GM23338 (cell line): Measurements from ENCODE around the gene TFAP2A. TPM values are rescaled to one million over a fixed set of nuclear protein-coding genes. Genes with fewer than 3 reads are reported as not detected.

Source experiments
- ATAC-seq: fragments of 200-7000 bp; cut with Tn5 transposase; 3 replicates; pipeline ENCODE4 v1.9.1; 2020
- DNase-seq: peaks from one replicate; pipeline ENCODE4 v3.0.0-alpha.2; 2015; ENCODE audit warnings: low spot score
- H2AFZ ChIP-seq: fragments of 200-600 bp; sonication (generic); 2 replicates; pipeline ENCODE4 v1.8.0; 2016; ENCODE audit warnings: antibody characterized with exemption, mild to moderate bottlenecking, moderate library complexity
- H3F3A ChIP-seq: fragments of 200-600 bp; sonication (generic); replicated peaks from 2 replicates; pipeline ENCODE4 v1.8.0; 2017; ENCODE audit warnings: antibody characterized with exemption, mixed run types, low read depth
- H3K27ac ChIP-seq: fragments of 200-600 bp; sonication (generic); 2 replicates; pipeline ENCODE4 v1.6.1; 2016; ENCODE audit warnings: low read depth
- H3K27me3 ChIP-seq: fragments of 200-600 bp; sonication (generic); 2 replicates; pipeline ENCODE4 v1.8.0; 2016; ENCODE audit warnings: mild to moderate bottlenecking, mixed run types, moderate library complexity; ENCODE audit not compliant: insufficient read depth
- H3K36me3 ChIP-seq: fragments of 200-600 bp; sonication (generic); 2 replicates; pipeline ENCODE4 v1.8.0; 2016; ENCODE audit warnings: mild to moderate bottlenecking; ENCODE audit not compliant: insufficient read depth
- H3K4me1 ChIP-seq: fragments of 200-600 bp; sonication (generic); 2 replicates; pipeline ENCODE4 v1.8.0; 2016; ENCODE audit warnings: mild to moderate bottlenecking, moderate library complexity; ENCODE audit not compliant: insufficient read depth
- H3K4me2 ChIP-seq: fragments of 200-600 bp; sonication (generic); 2 replicates; pipeline ENCODE4 v1.7.1; 2017; ENCODE audit warnings: mixed run types
- H3K4me3 ChIP-seq: fragments of 200-600 bp; sonication (generic); 2 replicates; pipeline ENCODE4 v1.6.1; 2016; ENCODE audit warnings: mixed run types
- H3K79me2 ChIP-seq: fragments of 200-600 bp; sonication (generic); replicated peaks from 2 replicates; pipeline ENCODE4 v1.8.0; 2017; ENCODE audit warnings: mild to moderate bottlenecking; ENCODE audit not compliant: insufficient read depth
- H3K9me2 ChIP-seq: fragments of 200-600 bp; sonication (generic); 2 replicates; pipeline ENCODE4 v1.8.0; 2017; ENCODE audit not compliant: insufficient read depth
- H4K20me1 ChIP-seq: fragments of 200-600 bp; sonication (generic); replicated peaks from 2 replicates; pipeline ENCODE4 v1.8.0; 2017; ENCODE audit warnings: mild to moderate bottlenecking; ENCODE audit not compliant: insufficient read depth
- H3K27ac Mint-ChIP-seq: 2 replicates; pipeline ENCODE4 v1.8.0; 2020; ENCODE audit warnings: inconsistent platforms, mild to moderate bottlenecking, moderate library complexity, mixed read lengths
- H3K27me3 Mint-ChIP-seq: 3 replicates; pipeline ENCODE4 v1.8.0; 2022; ENCODE audit warnings: low read depth, mild to moderate bottlenecking, moderate library complexity, mixed read lengths, inconsistent platforms; ENCODE audit not compliant: insufficient read depth, poor library complexity
- H3K36me3 Mint-ChIP-seq: 3 replicates; pipeline ENCODE4 v1.8.0; 2021; ENCODE audit warnings: low read depth, mild to moderate bottlenecking, inconsistent platforms, moderate library complexity, mixed read lengths
- H3K4me1 Mint-ChIP-seq: 3 replicates; pipeline ENCODE4 v1.8.0; 2020; ENCODE audit warnings: mild to moderate bottlenecking, inconsistent platforms, mixed read lengths
- H3K4me3 Mint-ChIP-seq: 3 replicates; pipeline ENCODE4 v1.8.0; 2021; ENCODE audit warnings: moderate library complexity, mild to moderate bottlenecking, inconsistent platforms, mixed read lengths
- H3K9me3 Mint-ChIP-seq: 3 replicates; pipeline ENCODE4 v1.8.0; 2020; ENCODE audit warnings: moderate library complexity, mild to moderate bottlenecking, inconsistent platforms, mixed read lengths
- CREB1 ChIP-seq: fragments of 250-450 bp; sonication (Bioruptor Pico); IDR thresholded peaks from 2 replicates; pipeline ENCODE4 v1.5.0; 2020; ENCODE audit warnings: low read depth, mild to moderate bottlenecking, moderate library complexity
- EZH2 ChIP-seq: fragments of 200-600 bp; sonication (generic); IDR thresholded peaks from one replicate; pipeline ENCODE4 v1.8.0; 2017; ENCODE audit warnings: antibody characterized with exemption, mild to moderate bottlenecking, low read depth; ENCODE audit not compliant: unreplicated experiment
- EZH2phosphoT487 ChIP-seq: fragments of 200-600 bp; sonication (generic); IDR thresholded peaks from one replicate; pipeline ENCODE4 v1.8.1; 2018; ENCODE audit warnings: antibody characterized with exemption; ENCODE audit not compliant: unreplicated experiment
- JUNB ChIP-seq: IDR thresholded peaks from one replicate; pipeline ENCODE4 v1.6.1; 2016; ENCODE audit warnings: antibody characterized with exemption; ENCODE audit not compliant: unreplicated experiment
- NANOG ChIP-seq: IDR thresholded peaks from 2 replicates; pipeline ENCODE4 v1.6.1; 2016; ENCODE audit warnings: antibody characterized with exemption, borderline replicate concordance
- POLR2AphosphoS5 ChIP-seq: IDR thresholded peaks from 2 replicates; pipeline ENCODE4 v1.6.1; 2016; ENCODE audit warnings: antibody characterized with exemption, low read depth
- STAT1 ChIP-seq: IDR thresholded peaks from one replicate; pipeline ENCODE4 v1.6.1; 2016; ENCODE audit warnings: antibody characterized with exemption; ENCODE audit not compliant: unreplicated experiment
- ZNF114 ChIP-seq: fragments of 250-450 bp; sonication (Bioruptor Pico); IDR thresholded peaks from 2 replicates; pipeline ENCODE4 v1.5.0; 2020; ENCODE audit warnings: mild to moderate bottlenecking, moderate library complexity
- ZNF331 ChIP-seq: fragments of 250-450 bp; sonication (Bioruptor Pico); IDR thresholded peaks from 2 replicates; pipeline ENCODE4 v1.5.0; 2020; ENCODE audit warnings: low read depth, mild to moderate bottlenecking, moderate library complexity
- polyA plus RNA-seq: library from polyadenylated mRNA; unstranded; fragments of >200 nt; fragmentation: Nextera tagmentation; extraction: Ambion mirVana; gene quantifications from 2 replicates; pipeline ENCODE4 v1.2.1, GENCODE V29; 2016
- total RNA-seq: library from RNA; depleted of rRNA; stranded (reverse); fragments of >200 nt; shearing (Covaris generic); gene quantifications from 2 replicates; pipeline ENCODE4 v1.2.3, GENCODE V29; 2014
- TF ChIP-seq, protein P1 (sequence below): IDR thresholded peaks from 2 replicates; pipeline ENCODE4 v1.6.1; 2016; ENCODE audit warnings: antibody characterized with exemption
- TF ChIP-seq, protein P2 (sequence below): IDR thresholded peaks from one replicate; pipeline ENCODE4 v1.6.1; 2018; ENCODE audit warnings: antibody characterized with exemption; ENCODE audit not compliant: unreplicated experiment
- TF ChIP-seq, protein P3 (sequence below), 2 experiments: fragments of 200-600 bp in 1 of 2; sonication (generic) in 1 of 2; conservative IDR thresholded peaks; 2 replicates each; pipeline versions ENCODE4 v1.5.1 to v1.6.1; 2016 to 2017; ENCODE audit warnings: antibody characterized with exemption in 2 of 2, low read depth in 2 of 2, mild to moderate bottlenecking in 2 of 2, moderate library complexity in 1 of 2

The TFAP2A gene
- total and polyA plus RNA-seq, 2 experiments from 2014 or later: not detected

DNA sequence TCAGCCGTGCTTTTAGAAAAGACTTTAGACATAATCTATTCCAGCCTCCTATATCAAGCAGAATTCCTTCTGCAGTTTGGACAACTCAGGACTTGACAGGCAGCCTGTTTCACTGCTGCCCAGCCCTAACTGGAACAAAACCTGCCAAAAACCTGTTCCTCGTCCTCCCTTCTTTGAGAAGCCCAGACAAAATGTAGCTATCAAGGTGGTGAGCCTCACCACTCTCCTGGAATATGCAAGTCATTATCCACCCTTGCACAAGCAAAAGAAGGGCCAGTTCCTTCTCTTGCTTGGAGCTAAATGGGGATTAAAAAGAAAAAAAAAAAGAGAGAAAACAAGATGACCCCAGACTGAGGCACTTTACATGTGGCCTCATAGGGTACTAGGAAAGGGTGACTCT, 64.2 kb downstream of the TFAP2A start (continued):
- TF ChIP-seq, protein P1, sequence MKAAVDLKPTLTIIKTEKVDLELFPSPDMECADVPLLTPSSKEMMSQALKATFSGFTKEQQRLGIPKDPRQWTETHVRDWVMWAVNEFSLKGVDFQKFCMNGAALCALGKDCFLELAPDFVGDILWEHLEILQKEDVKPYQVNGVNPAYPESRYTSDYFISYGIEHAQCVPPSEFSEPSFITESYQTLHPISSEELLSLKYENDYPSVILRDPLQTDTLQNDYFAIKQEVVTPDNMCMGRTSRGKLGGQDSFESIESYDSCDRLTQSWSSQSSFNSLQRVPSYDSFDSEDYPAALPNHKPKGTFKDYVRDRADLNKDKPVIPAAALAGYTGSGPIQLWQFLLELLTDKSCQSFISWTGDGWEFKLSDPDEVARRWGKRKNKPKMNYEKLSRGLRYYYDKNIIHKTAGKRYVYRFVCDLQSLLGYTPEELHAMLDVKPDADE: no peak
- TF ChIP-seq ZNF331 (CRISPR knock-in tag) (no peak), STAT1 (no peak), POLR2AphosphoS5 (no peak), ZNF114 (CRISPR knock-in tag) (no peak), NANOG (no peak), EZH2phosphoT487 (no peak), EZH2 (no peak), CREB1 (CRISPR knock-in tag) (no peak)
- TF ChIP-seq, protein P2, sequence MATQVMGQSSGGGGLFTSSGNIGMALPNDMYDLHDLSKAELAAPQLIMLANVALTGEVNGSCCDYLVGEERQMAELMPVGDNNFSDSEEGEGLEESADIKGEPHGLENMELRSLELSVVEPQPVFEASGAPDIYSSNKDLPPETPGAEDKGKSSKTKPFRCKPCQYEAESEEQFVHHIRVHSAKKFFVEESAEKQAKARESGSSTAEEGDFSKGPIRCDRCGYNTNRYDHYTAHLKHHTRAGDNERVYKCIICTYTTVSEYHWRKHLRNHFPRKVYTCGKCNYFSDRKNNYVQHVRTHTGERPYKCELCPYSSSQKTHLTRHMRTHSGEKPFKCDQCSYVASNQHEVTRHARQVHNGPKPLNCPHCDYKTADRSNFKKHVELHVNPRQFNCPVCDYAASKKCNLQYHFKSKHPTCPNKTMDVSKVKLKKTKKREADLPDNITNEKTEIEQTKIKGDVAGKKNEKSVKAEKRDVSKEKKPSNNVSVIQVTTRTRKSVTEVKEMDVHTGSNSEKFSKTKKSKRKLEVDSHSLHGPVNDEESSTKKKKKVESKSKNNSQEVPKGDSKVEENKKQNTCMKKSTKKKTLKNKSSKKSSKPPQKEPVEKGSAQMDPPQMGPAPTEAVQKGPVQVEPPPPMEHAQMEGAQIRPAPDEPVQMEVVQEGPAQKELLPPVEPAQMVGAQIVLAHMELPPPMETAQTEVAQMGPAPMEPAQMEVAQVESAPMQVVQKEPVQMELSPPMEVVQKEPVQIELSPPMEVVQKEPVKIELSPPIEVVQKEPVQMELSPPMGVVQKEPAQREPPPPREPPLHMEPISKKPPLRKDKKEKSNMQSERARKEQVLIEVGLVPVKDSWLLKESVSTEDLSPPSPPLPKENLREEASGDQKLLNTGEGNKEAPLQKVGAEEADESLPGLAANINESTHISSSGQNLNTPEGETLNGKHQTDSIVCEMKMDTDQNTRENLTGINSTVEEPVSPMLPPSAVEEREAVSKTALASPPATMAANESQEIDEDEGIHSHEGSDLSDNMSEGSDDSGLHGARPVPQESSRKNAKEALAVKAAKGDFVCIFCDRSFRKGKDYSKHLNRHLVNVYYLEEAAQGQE: no peak
- TF ChIP-seq, protein P3, sequence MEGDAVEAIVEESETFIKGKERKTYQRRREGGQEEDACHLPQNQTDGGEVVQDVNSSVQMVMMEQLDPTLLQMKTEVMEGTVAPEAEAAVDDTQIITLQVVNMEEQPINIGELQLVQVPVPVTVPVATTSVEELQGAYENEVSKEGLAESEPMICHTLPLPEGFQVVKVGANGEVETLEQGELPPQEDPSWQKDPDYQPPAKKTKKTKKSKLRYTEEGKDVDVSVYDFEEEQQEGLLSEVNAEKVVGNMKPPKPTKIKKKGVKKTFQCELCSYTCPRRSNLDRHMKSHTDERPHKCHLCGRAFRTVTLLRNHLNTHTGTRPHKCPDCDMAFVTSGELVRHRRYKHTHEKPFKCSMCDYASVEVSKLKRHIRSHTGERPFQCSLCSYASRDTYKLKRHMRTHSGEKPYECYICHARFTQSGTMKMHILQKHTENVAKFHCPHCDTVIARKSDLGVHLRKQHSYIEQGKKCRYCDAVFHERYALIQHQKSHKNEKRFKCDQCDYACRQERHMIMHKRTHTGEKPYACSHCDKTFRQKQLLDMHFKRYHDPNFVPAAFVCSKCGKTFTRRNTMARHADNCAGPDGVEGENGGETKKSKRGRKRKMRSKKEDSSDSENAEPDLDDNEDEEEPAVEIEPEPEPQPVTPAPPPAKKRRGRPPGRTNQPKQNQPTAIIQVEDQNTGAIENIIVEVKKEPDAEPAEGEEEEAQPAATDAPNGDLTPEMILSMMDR (conservative IDR thresholded peaks at IDR 0.05; ENCODE audit: low read depth in 2 of 2): no peak

DNA sequence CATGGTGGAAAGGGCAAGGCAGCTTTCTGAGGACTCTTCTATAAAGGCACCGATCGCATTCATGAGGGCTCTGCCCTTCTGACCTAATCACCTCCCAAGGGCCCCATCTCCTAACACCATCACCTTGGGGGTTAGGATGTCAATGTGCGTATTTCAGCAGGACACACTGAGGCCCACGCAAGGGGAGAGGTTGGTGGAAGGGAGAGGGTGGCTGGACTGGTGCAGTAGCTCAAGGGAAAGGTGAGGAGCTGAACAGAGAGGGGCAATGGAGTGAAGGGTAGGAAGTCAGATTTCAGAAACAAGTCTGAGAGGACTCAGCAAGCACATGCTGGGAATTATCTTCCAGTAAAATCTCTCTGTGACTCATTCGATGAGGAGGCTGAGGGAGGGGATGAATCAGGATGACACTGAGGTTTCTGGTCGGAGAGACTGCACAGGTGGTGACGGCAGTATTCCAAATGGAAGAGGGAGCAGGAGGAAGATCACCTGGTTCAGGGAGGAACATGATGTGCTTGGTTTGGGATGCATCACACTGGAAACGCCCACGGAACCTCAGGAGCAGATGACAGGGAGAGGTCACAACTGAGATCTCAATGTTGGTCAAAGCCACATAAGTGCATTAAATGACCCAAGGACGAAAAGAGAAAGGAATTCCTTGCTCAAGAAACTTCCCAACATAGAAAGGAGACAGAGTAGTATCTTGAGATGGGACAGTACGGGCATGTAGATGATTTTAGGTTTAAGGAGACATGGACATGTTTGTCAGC, 67.1 kb downstream of the TFAP2A start:
- H4K20me1 ChIP-seq: no peaks in the 10 kb centered on the region
- H3K4me2 ChIP-seq: no peak overlapping the region
- Mint-ChIP-seq H3K27me3 (peaks cover 3% of the 10 kb centered on the region), H3K4me1 (no peaks in the 10 kb centered on the region), H3K9me3 (0 out of 3 replicates have a peak, but pooled peaks cover 2% of the 10 kb centered on the region), H3K27ac (no peak overlapping the region), H3K4me3 (no peak overlapping the region), H3K36me3 (no peaks in the 10 kb centered on the region)
- ATAC-seq (no peak), DNase-seq (no peak)
- H3K27ac ChIP-seq: no peak overlapping the region
- no peaks in the 10 kb centered on the region for H3K27me3 ChIP-seq
- H3F3A ChIP-seq: no peaks in the 10 kb centered on the region
- H3K4me3 ChIP-seq: no peak overlapping the region
- no peaks in the 10 kb centered on the region for H3K36me3 ChIP-seq
- no peaks in the 10 kb centered on the region for H3K4me1 ChIP-seq
- H3K79me2 ChIP-seq: no peaks in the 10 kb centered on the region
- H3K9me2 ChIP-seq: no peaks in the 10 kb centered on the region
- H2AFZ ChIP-seq: no peak overlapping the region
- TF ChIP-seq, protein P2: no peak
- TF ChIP-seq EZH2 (no peak), EZH2phosphoT487 (no peak), JUNB (no peak), STAT1 (no peak), ZNF331 (CRISPR knock-in tag) (no peak), NANOG (no peak)
- TF ChIP-seq, protein P1: no peak
- TF ChIP-seq, protein P3 (conservative IDR thresholded peaks at IDR 0.05; ENCODE audit: low read depth in 2 of 2): no peak
